OCI-LY1 (cell line): Measurements from ENCODE around the gene SLC31A2.

ENCODE experiments used
- H2AFZ ChIP-seq: fragments of 200-600 bp; sonication (generic), shearing (Covaris generic); 2 replicates; pipeline ENCODE4 v1.6.0; 2014; ENCODE audit warnings: antibody characterized with exemption, mild to moderate bottlenecking, low read length
- H3F3A ChIP-seq: fragments of 200-600 bp; sonication (generic), shearing (Covaris generic); 2 replicates; pipeline ENCODE4 v1.6.0; 2014; ENCODE audit warnings: mild to moderate bottlenecking, antibody characterized with exemption, low read length, moderate library complexity; ENCODE audit not compliant: insufficient read depth
- H3K27ac ChIP-seq: fragments of 200-600 bp; sonication (generic); 2 replicates; pipeline ENCODE4 v1.5.1; 2014; ENCODE audit warnings: low read length, mixed run types, mild to moderate bottlenecking, low read depth; ENCODE audit not compliant: poor library complexity, severe bottlenecking
- H3K27me3 ChIP-seq: fragments of 200-600 bp; sonication (generic); 2 replicates; pipeline ENCODE4 v1.6.0; 2014; ENCODE audit warnings: antibody characterized with exemption, mild to moderate bottlenecking, low read length, moderate library complexity; ENCODE audit not compliant: insufficient read depth
- H3K36me3 ChIP-seq: fragments of 200-600 bp; sonication (generic); 2 replicates; pipeline ENCODE4 v1.6.1; 2014; ENCODE audit warnings: mild to moderate bottlenecking, antibody characterized with exemption, low read length, moderate library complexity, mixed read lengths; ENCODE audit not compliant: insufficient read depth
- H3K4me1 ChIP-seq: fragments of 200-600 bp; sonication (generic); 2 replicates; pipeline ENCODE4 v1.5.1; 2014; ENCODE audit warnings: mild to moderate bottlenecking, low read length, moderate library complexity; ENCODE audit not compliant: insufficient read depth, severe bottlenecking
- H3K4me2 ChIP-seq: fragments of 200-600 bp; sonication (generic), shearing (Covaris generic); 2 replicates; pipeline ENCODE4 v1.6.1; 2014; ENCODE audit warnings: low read length
- H3K4me3 ChIP-seq: fragments of 200-600 bp; sonication (generic); 2 replicates; pipeline ENCODE4 v1.5.1; 2014; ENCODE audit warnings: low read length, low read depth, mild to moderate bottlenecking, mixed read lengths; ENCODE audit not compliant: poor library complexity, severe bottlenecking
- H3K79me2 ChIP-seq: fragments of 200-600 bp; shearing (Covaris generic); 2 replicates; pipeline ENCODE4 v1.6.1; 2016; ENCODE audit warnings: mixed run types, low read length, mixed read lengths; ENCODE audit not compliant: insufficient read depth
- H3K9ac ChIP-seq: fragments of 200-600 bp; sonication (generic), shearing (Covaris generic); 2 replicates; pipeline ENCODE4 v1.6.1; 2014; ENCODE audit warnings: mild to moderate bottlenecking, low read length, mixed read lengths
- H3K9me2 ChIP-seq: fragments of 200-600 bp; sonication (generic), shearing (Covaris generic); 2 replicates; pipeline ENCODE4 v1.6.1; 2014; ENCODE audit warnings: low read depth, mild to moderate bottlenecking, low read length, mixed read lengths
- H3K9me3 ChIP-seq: fragments of 200-600 bp; shearing (Covaris generic); 2 replicates; pipeline ENCODE4 v1.6.1; 2014; ENCODE audit warnings: low read length, mixed read lengths
- H4K20me1 ChIP-seq: fragments of 200-600 bp; sonication (generic), shearing (Covaris generic); 2 replicates; pipeline ENCODE4 v1.6.0; 2016; ENCODE audit warnings: mild to moderate bottlenecking, low read length; ENCODE audit not compliant: insufficient read depth
- EZH2 ChIP-seq: fragments of 200-600 bp; sonication (generic), shearing (Covaris generic); IDR thresholded peaks from 2 replicates; pipeline ENCODE4 v1.8.0; 2017; ENCODE audit warnings: borderline replicate concordance, mixed run types, mild to moderate bottlenecking, antibody characterized with exemption, low read length, moderate library complexity, mixed read lengths
- TF ChIP-seq, protein P1 (sequence below): fragments of 200-600 bp; sonication (generic), shearing (Covaris generic); IDR thresholded peaks from 2 replicates; pipeline ENCODE4 v1.5.1; 2017; ENCODE audit warnings: mild to moderate bottlenecking, antibody characterized with exemption, low read length, moderate library complexity, mixed read lengths

SLC31A2 gene

DNA sequence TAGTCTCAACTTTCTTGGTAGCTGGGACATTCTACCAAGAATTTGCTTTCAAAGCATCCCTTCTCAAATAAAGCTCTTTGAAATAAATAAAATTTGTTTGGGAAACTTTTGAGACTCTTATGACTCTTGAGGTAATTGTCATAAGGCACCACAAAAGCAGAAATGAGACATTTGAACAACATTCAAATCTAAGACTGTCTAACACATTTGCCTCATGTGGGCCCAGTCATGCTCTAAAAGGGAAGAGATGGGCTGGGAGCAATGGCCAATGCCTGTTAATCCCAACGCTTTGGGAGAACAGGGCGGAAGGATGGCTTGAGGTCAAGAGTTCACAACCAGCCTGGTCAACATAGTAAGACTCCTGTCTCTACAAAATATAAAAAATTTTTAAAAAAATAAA, 26.4 kb downstream of the SLC31A2 start:
- TF ChIP-seq, protein P1, sequence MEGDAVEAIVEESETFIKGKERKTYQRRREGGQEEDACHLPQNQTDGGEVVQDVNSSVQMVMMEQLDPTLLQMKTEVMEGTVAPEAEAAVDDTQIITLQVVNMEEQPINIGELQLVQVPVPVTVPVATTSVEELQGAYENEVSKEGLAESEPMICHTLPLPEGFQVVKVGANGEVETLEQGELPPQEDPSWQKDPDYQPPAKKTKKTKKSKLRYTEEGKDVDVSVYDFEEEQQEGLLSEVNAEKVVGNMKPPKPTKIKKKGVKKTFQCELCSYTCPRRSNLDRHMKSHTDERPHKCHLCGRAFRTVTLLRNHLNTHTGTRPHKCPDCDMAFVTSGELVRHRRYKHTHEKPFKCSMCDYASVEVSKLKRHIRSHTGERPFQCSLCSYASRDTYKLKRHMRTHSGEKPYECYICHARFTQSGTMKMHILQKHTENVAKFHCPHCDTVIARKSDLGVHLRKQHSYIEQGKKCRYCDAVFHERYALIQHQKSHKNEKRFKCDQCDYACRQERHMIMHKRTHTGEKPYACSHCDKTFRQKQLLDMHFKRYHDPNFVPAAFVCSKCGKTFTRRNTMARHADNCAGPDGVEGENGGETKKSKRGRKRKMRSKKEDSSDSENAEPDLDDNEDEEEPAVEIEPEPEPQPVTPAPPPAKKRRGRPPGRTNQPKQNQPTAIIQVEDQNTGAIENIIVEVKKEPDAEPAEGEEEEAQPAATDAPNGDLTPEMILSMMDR, result no peak
- no peak for TF ChIP-seq EZH2
- H3K4me1 ChIP-seq, result no peaks in the 10 kb centered on the region
- H3K4me2 ChIP-seq, result no peak overlapping the region
- no peaks in the 10 kb centered on the region for H3K27me3 ChIP-seq
- H3K79me2 ChIP-seq, result no peaks in the 10 kb centered on the region
- H3K27ac ChIP-seq, result no peak overlapping the region
- no peaks in the 10 kb centered on the region for H3F3A ChIP-seq
- H2AFZ ChIP-seq, result no peak overlapping the region
- H3K4me3 ChIP-seq, result no peak overlapping the region
- no peaks in the 10 kb centered on the region for H3K9me3 ChIP-seq
- H4K20me1 ChIP-seq, result no peaks in the 10 kb centered on the region
- H3K9me2 ChIP-seq, result no peaks in the 10 kb centered on the region
- no peak overlapping the region for H3K9ac ChIP-seq
- H3K36me3 ChIP-seq, result peaks cover 93% of the 10 kb centered on the region

DNA sequence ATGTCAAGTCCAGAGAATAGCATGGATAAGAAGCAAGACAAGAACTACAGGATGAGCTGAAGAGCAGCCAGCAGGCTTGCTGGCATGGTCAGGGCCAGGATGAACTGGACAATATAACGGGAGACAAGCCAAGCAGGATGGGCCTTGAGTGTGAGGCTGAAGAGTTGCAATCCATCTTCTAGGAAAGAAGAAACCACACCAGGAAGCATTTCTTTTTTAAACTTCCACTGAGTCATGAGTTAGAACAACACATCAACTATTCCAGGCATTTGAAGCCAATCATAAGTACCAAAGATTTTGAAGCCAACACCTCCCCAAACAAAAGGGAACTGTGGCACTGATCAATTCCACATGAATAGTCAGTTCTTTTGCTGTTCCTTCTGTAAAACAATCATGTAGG, 27.3 kb downstream of the SLC31A2 start:
- TF ChIP-seq, protein P1, result no peak
- TF ChIP-seq EZH2, result no peak
- peaks cover 93% of the 10 kb centered on the region for H3K36me3 ChIP-seq
- H4K20me1 ChIP-seq, result no peaks in the 10 kb centered on the region
- no peak overlapping the region for H3K9ac ChIP-seq
- H3K4me1 ChIP-seq, result no peaks in the 10 kb centered on the region
- no peak overlapping the region for H3K4me3 ChIP-seq
- no peak overlapping the region for H3K4me2 ChIP-seq
- H3K9me2 ChIP-seq, result no peaks in the 10 kb centered on the region
- H3F3A ChIP-seq, result no peaks in the 10 kb centered on the region
- H2AFZ ChIP-seq, result no peak overlapping the region
- no peaks in the 10 kb centered on the region for H3K79me2 ChIP-seq
- no peaks in the 10 kb centered on the region for H3K9me3 ChIP-seq
- no peak overlapping the region for H3K27ac ChIP-seq
- H3K27me3 ChIP-seq, result no peaks in the 10 kb centered on the region

DNA sequence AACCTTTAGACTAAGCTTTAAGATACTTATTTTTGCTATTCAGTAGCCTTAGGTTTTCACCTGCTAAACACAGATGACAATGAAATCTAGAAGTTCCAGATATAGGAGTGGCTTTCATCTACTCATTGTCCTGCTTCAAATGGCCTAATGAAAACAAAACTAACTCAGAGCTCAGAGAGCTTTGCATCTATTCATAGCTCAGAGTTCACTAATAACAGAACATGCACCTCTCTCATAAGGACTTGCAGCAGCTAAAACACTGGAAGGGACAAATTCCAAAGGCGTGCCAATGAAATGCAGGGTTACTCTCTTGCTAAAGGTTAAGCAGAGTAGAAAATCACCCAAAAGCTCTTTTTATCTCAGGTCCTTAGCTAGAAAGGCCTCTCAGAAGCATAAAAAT, 29.0 kb downstream of the SLC31A2 start:
- Histone ChIP-seq H3K9me2 (no peaks in the 10 kb centered on the region), H3K79me2 (no peaks in the 10 kb centered on the region), H3K4me2 (no peak overlapping the region), H3K9me3 (no peaks in the 10 kb centered on the region), H3K27ac (no peak overlapping the region), H4K20me1 (no peaks in the 10 kb centered on the region), H3K4me1 (no peaks in the 10 kb centered on the region), H3K4me3 (no peak overlapping the region), H3K9ac (no peak overlapping the region), H2AFZ (no peak overlapping the region), H3F3A (no peaks in the 10 kb centered on the region), H3K36me3 (peaks cover 95% of the 10 kb centered on the region), H3K27me3 (no peaks in the 10 kb centered on the region)
- TF ChIP-seq, protein P1, result no peak
- TF ChIP-seq EZH2, result no peak
